Parathyroid adenoma (tissue), 2 donors: ENCODE data around the gene TMEM269.

Source experiments
- H2AFZ ChIP-seq: fragments of 300-600 bp; sonication (generic); one replicate; pipeline ENCODE4 v1.7.0; 2017; ENCODE audit warnings: antibody characterized with exemption, mild to moderate bottlenecking
- H3K27ac ChIP-seq: fragments of 300-600 bp; sonication (generic); one replicate; pipeline ENCODE4 v1.7.0; 2017
- H3K27me3 ChIP-seq: fragments of 300-600 bp; sonication (generic); one replicate; pipeline ENCODE4 v1.7.0; 2017; ENCODE audit warnings: low read length; ENCODE audit not compliant: control insufficient read depth, insufficient read depth
- H3K36me3 ChIP-seq: fragments of 300-600 bp; sonication (generic); one replicate; pipeline ENCODE4 v1.7.0; 2017; ENCODE audit warnings: low read length; ENCODE audit not compliant: control insufficient read depth, insufficient read depth
- H3K4me1 ChIP-seq: fragments of 300-600 bp; sonication (generic); one replicate; pipeline ENCODE4 v1.7.0; 2017; ENCODE audit warnings: control low read depth
- H3K4me2 ChIP-seq: fragments of 300-600 bp; sonication (generic); one replicate; pipeline ENCODE4 v1.7.0; 2017; ENCODE audit warnings: low read length
- H3K4me3 ChIP-seq: fragments of 300-600 bp; sonication (generic); one replicate; pipeline ENCODE4 v1.7.0; 2017; ENCODE audit warnings: low read depth, low read length
- H3K79me2 ChIP-seq: fragments of 300-600 bp; sonication (generic); one replicate; pipeline ENCODE4 v1.7.0; 2017; ENCODE audit warnings: control low read depth
- H3K9ac ChIP-seq: fragments of 300-600 bp; sonication (generic); one replicate; pipeline ENCODE4 v1.7.0; 2017; ENCODE audit warnings: mild to moderate bottlenecking
- H3K9me3 ChIP-seq: fragments of 300-600 bp; sonication (generic); one replicate; pipeline ENCODE4 v1.7.0; 2017; ENCODE audit warnings: low read length; ENCODE audit not compliant: control insufficient read depth
- TF ChIP-seq, protein P1 (sequence below): fragments of 300-600 bp; sonication (generic); IDR thresholded peaks from one replicate; pipeline ENCODE4 v1.7.0; 2017; ENCODE audit warnings: antibody characterized with exemption, mild to moderate bottlenecking
- donor health status: primary hyperparathyroidism.

TMEM269 gene

DNA sequence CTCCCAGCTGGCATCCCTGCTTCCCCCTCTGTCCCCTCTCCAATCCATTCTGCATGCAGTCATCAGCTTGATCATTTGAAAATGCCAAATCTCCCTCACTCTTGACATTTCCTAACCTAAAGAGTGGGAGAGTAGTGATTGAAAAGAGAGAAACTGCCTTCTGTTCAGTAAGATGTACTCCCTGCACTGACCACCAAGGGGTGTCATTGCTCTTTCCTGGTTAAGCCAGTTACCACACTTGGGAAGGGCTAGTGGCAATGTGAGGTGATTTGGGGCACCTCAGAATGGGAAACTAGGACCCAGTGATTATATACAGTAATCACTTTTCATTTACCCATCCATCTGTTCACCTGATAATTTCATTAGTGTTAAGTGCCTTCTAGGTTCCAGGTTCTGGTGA, 6.9 kb upstream of the TMEM269 start:
- TF ChIP-seq, protein P1, sequence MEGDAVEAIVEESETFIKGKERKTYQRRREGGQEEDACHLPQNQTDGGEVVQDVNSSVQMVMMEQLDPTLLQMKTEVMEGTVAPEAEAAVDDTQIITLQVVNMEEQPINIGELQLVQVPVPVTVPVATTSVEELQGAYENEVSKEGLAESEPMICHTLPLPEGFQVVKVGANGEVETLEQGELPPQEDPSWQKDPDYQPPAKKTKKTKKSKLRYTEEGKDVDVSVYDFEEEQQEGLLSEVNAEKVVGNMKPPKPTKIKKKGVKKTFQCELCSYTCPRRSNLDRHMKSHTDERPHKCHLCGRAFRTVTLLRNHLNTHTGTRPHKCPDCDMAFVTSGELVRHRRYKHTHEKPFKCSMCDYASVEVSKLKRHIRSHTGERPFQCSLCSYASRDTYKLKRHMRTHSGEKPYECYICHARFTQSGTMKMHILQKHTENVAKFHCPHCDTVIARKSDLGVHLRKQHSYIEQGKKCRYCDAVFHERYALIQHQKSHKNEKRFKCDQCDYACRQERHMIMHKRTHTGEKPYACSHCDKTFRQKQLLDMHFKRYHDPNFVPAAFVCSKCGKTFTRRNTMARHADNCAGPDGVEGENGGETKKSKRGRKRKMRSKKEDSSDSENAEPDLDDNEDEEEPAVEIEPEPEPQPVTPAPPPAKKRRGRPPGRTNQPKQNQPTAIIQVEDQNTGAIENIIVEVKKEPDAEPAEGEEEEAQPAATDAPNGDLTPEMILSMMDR, result peak; percentile 56
- H3K36me3 ChIP-seq, result no peaks in the 10 kb centered on the region
- no peaks in the 10 kb centered on the region for H3K79me2 ChIP-seq

DNA sequence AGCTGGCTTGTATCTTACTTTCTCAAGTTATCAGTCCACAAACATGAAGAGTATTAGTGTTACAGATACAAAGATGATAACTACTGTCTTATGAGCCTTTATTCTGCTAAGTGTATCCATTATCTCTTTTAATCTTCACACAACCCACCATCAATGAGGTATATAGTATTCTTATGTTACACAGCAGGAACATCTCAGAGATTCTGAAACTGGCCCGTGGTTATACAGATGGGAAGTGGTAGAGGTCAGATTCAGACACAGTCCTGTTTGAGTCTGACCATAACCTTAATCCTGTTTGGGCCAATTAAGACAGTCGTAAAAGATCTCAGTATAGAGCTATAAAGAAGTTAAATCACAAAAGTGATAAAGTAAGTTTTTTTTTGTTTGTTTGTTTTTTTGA, 5.1 kb upstream of the TMEM269 start:
- no peak overlapping the region for H3K27ac ChIP-seq
- no peak overlapping the region for H3K4me3 ChIP-seq
- TF ChIP-seq, protein P1, result no peak
- H3K36me3 ChIP-seq, result no peaks in the 10 kb centered on the region
- H2AFZ ChIP-seq, result no peak overlapping the region
- H3K4me1 ChIP-seq, result no peaks in the 10 kb centered on the region
- H3K9me3 ChIP-seq, result no peaks in the 10 kb centered on the region
- H3K27me3 ChIP-seq, result no peaks in the 10 kb centered on the region
- H3K79me2 ChIP-seq, result no peaks in the 10 kb centered on the region
- no peak overlapping the region for H3K9ac ChIP-seq
- no peak overlapping the region for H3K4me2 ChIP-seq

More for the DNA sequence above, 6.9 kb upstream of the TMEM269 start:
- no peak overlapping the region for H3K4me3 ChIP-seq
- no peak overlapping the region for H3K9ac ChIP-seq
- H3K27ac ChIP-seq, result no peak overlapping the region
- H3K4me1 ChIP-seq, result no peaks in the 10 kb centered on the region
- no peaks in the 10 kb centered on the region for H3K27me3 ChIP-seq
- no peak overlapping the region for H2AFZ ChIP-seq
- H3K9me3 ChIP-seq, result no peaks in the 10 kb centered on the region
- no peak overlapping the region for H3K4me2 ChIP-seq

DNA sequence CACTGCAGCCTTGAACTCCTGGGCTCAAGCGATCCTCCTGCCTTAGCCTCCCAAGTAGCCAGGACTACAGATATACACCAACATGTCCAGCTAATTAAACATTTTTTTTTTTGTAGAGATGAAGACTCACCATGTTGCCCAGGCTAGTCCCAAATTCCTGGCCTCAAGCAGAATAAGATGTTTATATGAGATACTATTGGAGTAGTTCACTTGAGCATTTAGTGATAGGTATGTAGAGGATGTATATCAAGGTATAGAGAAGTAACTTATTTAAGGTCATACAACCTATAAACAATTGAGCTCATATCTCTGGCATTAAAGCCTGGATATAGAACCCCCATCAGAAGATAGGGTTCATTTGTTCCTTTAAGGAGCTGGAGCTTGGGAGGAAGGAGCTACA, 4.6 kb upstream of the TMEM269 start:
- Histone ChIP-seq H2AFZ (no peak overlapping the region), H3K9ac (no peak overlapping the region), H3K36me3 (no peaks in the 10 kb centered on the region)

DNA sequence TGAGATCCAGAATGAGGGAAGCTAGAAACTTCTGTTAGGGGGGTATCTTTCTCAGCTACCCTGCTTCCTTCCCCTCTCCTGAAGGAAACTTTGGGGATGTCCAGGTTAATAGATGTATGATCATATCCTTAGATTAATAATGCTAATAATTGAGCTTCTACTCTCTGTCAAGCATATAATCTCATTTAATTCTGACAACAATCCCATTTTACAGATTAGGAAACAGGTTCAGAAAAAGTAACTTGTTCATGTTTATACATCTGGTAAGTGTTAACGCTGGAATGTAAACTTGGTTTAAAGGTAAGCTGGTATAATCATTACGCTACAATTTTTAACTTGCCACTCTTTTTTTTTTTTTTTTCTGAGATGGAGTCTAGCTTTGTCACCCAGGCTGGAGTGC, 1.7 kb upstream of the TMEM269 start:
- no peak overlapping the region for H3K9ac ChIP-seq
- no peaks in the 10 kb centered on the region for H3K9me3 ChIP-seq
- H2AFZ ChIP-seq, result no peak overlapping the region
- no peaks in the 10 kb centered on the region for H3K27me3 ChIP-seq
- no peaks in the 10 kb centered on the region for H3K4me1 ChIP-seq
- no peak overlapping the region for H3K27ac ChIP-seq
- no peaks in the 10 kb centered on the region for H3K79me2 ChIP-seq
- H3K4me2 ChIP-seq, result no peak overlapping the region
- no peak overlapping the region for H3K4me3 ChIP-seq
- TF ChIP-seq, protein P1, result no peak
- no peaks in the 10 kb centered on the region for H3K36me3 ChIP-seq

More for the DNA sequence above, 4.6 kb upstream of the TMEM269 start:
- Histone ChIP-seq H3K9me3 (no peaks in the 10 kb centered on the region), H3K4me3 (no peak overlapping the region), H3K27me3 (no peaks in the 10 kb centered on the region), H3K27ac (no peak overlapping the region), H3K79me2 (no peaks in the 10 kb centered on the region), H3K4me2 (no peak overlapping the region), H3K4me1 (no peaks in the 10 kb centered on the region)
- TF ChIP-seq, protein P1, result no peak

DNA sequence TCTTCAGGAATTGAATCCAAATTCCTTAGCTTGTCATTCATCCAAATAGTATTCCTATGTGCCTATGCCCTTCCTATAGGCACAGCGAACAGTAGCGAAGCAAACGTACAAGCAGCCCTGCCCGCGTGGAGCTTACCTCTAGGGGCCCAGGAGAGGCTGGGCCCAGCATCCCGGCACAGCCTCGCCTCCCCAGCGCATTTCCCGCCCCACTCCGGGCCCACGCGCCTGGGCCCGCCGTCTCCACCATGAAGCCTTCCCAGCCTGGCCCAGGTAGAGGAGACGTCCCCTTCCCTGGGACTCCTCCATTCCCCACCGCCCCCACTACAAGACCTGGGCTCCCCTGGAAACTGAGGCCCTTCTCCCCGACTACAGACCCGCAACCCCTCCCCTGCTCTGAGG, 245 bp upstream of the TMEM269 start:
- no peak overlapping the region for H3K4me3 ChIP-seq
- H2AFZ ChIP-seq, result no peak overlapping the region
- H3K4me1 ChIP-seq, result no peaks in the 10 kb centered on the region
- no peak overlapping the region for H3K27ac ChIP-seq
- TF ChIP-seq, protein P1, result no peak
- H3K79me2 ChIP-seq, result no peaks in the 10 kb centered on the region
- H3K9me3 ChIP-seq, result no peaks in the 10 kb centered on the region
- H3K4me2 ChIP-seq, result no peak overlapping the region
- no peak overlapping the region for H3K9ac ChIP-seq
- H3K27me3 ChIP-seq, result no peaks in the 10 kb centered on the region
- no peaks in the 10 kb centered on the region for H3K36me3 ChIP-seq
